DOHH2 (cell line): ENCODE data around the gene GLIPR1L1.

ENCODE experiments used
- H3F3A ChIP-seq: fragments of 200-600 bp; sonication (generic), shearing (Covaris generic); 2 replicates; pipeline ENCODE4 v1.6.0; 2016; ENCODE audit warnings: antibody characterized with exemption, mild to moderate bottlenecking; ENCODE audit not compliant: control insufficient read depth, insufficient read depth
- H3K27ac ChIP-seq: fragments of 200-600 bp; sonication (generic); 2 replicates; pipeline ENCODE4 v1.5.1; 2014; ENCODE audit warnings: low read depth, mild to moderate bottlenecking, low read length, moderate library complexity
- H3K27me3 ChIP-seq: fragments of 200-600 bp; sonication (generic); 2 replicates; pipeline ENCODE4 v1.6.1; 2014; ENCODE audit warnings: mild to moderate bottlenecking, low read length, mixed read lengths; ENCODE audit not compliant: control insufficient read depth
- H3K36me3 ChIP-seq: fragments of 200-600 bp; sonication (generic); 2 replicates; pipeline ENCODE4 v1.6.1; 2014; ENCODE audit warnings: mild to moderate bottlenecking, low read length, moderate library complexity, mixed read lengths; ENCODE audit not compliant: control insufficient read depth
- H3K4me1 ChIP-seq: fragments of 200-600 bp; sonication (generic); 2 replicates; pipeline ENCODE4 v1.6.1; 2014; ENCODE audit warnings: mild to moderate bottlenecking, low read length, mixed read lengths; ENCODE audit not compliant: control insufficient read depth
- H3K4me2 ChIP-seq: fragments of 200-600 bp; sonication (generic); 2 replicates; pipeline ENCODE4 v1.6.0; 2014; ENCODE audit warnings: mild to moderate bottlenecking, low read length, moderate library complexity
- H3K4me3 ChIP-seq: fragments of 200-600 bp; sonication (generic); 2 replicates; pipeline ENCODE4 v1.5.1; 2014; ENCODE audit warnings: mild to moderate bottlenecking, low read length, mixed read lengths
- H3K79me2 ChIP-seq: fragments of 200-600 bp; sonication (generic); 2 replicates; pipeline ENCODE4 v1.6.1; 2014; ENCODE audit warnings: mild to moderate bottlenecking, low read length, mixed read lengths; ENCODE audit not compliant: control insufficient read depth
- H3K9me2 ChIP-seq: fragments of 200-600 bp; sonication (generic); replicated peaks from 2 replicates; pipeline ENCODE4 v1.6.1; 2014; ENCODE audit warnings: mild to moderate bottlenecking, low read length, mixed read lengths; ENCODE audit not compliant: control insufficient read depth
- H3K9me3 ChIP-seq: fragments of 200-600 bp; sonication (generic); 2 replicates; pipeline ENCODE4 v1.6.1; 2014; ENCODE audit warnings: antibody characterized with exemption, low read length, mixed read lengths; ENCODE audit not compliant: control insufficient read depth, insufficient read depth
- H4K20me1 ChIP-seq: fragments of 200-600 bp; sonication (generic); 2 replicates; pipeline ENCODE4 v1.6.0; 2014; ENCODE audit warnings: low read depth, mild to moderate bottlenecking, antibody characterized with exemption, low read length, moderate library complexity; ENCODE audit not compliant: control insufficient read depth, insufficient read depth
- EZH2phosphoT487 ChIP-seq: fragments of 200-600 bp; sonication (generic); IDR thresholded peaks from 2 replicates; pipeline ENCODE4 v1.6.1; 2017; ENCODE audit warnings: borderline replicate concordance, mild to moderate bottlenecking, antibody characterized with exemption, low read length, moderate library complexity, mixed read lengths
- TF ChIP-seq, protein P1 (sequence below): fragments of 200-600 bp; sonication (generic); IDR thresholded peaks from one replicate; pipeline ENCODE4 v1.5.1; 2014; ENCODE audit warnings: antibody characterized with exemption, mild to moderate bottlenecking, low read depth, low read length; ENCODE audit not compliant: poor library complexity, severe bottlenecking

GLIPR1L1 gene, protein sequence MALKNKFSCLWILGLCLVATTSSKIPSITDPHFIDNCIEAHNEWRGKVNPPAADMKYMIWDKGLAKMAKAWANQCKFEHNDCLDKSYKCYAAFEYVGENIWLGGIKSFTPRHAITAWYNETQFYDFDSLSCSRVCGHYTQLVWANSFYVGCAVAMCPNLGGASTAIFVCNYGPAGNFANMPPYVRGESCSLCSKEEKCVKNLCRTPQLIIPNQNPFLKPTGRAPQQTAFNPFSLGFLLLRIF

GRCh38 chr12:75334384-75335030 lies at the start of gene GLIPR1L1:
TSS of gene GLIPR1L1 (plus strand) at chr12:75334670. CDS start at chr12:75334729, 59 bp downstream.
- TF ChIP-seq, protein P1, sequence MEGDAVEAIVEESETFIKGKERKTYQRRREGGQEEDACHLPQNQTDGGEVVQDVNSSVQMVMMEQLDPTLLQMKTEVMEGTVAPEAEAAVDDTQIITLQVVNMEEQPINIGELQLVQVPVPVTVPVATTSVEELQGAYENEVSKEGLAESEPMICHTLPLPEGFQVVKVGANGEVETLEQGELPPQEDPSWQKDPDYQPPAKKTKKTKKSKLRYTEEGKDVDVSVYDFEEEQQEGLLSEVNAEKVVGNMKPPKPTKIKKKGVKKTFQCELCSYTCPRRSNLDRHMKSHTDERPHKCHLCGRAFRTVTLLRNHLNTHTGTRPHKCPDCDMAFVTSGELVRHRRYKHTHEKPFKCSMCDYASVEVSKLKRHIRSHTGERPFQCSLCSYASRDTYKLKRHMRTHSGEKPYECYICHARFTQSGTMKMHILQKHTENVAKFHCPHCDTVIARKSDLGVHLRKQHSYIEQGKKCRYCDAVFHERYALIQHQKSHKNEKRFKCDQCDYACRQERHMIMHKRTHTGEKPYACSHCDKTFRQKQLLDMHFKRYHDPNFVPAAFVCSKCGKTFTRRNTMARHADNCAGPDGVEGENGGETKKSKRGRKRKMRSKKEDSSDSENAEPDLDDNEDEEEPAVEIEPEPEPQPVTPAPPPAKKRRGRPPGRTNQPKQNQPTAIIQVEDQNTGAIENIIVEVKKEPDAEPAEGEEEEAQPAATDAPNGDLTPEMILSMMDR, result peak; percentile 78
- no peak for TF ChIP-seq EZH2phosphoT487
- H3K4me1 ChIP-seq, result peaks cover 11% of the 10 kb centered on the region
- H3K36me3 ChIP-seq, result no peaks in the 10 kb centered on the region
- no peaks in the 10 kb centered on the region for H4K20me1 ChIP-seq
- H3K27me3 ChIP-seq, result peaks cover 14% of the 10 kb centered on the region
- H3F3A ChIP-seq, result no peaks in the 10 kb centered on the region
- peak within 1 kb of the TSS; percentile 61 for H3K4me2 ChIP-seq
- no peaks in the 10 kb centered on the region for H3K9me3 ChIP-seq
- peak within 1 kb of the TSS; percentile 50 for H3K4me3 ChIP-seq
- no peaks in the 10 kb centered on the region for H3K9me2 ChIP-seq
- no peak within 1 kb of the TSS for H3K27ac ChIP-seq
- H3K79me2 ChIP-seq, result no peaks in the 10 kb centered on the region

DNA sequence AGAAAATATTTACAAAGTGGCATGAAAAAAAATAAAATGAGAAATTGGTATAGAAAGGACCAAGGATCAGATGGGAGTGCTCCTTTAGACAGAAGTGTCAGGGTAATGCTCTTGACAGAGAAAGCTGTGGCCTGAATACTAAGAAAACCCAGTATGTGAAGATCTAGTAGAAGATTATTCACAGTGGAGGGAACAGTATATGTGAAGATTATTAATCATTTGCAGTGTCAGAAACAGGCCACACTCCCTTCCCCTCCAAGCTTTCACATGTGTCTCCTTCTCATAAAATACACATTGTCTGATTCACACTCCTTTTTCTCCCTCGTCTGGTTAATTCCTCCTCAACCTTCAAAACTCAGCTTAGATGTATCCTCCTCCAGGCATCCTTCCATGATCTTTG lies 45.6 kb upstream of the GLIPR1L1 start:
- Histone ChIP-seq H3K4me1 (no peaks in the 10 kb centered on the region), H3K4me3 (no peak overlapping the region), H3K4me2 (no peak overlapping the region), H3K27ac (no peak overlapping the region), H3F3A (no peaks in the 10 kb centered on the region), H3K9me3 (no peaks in the 10 kb centered on the region), H3K9me2 (no peaks in the 10 kb centered on the region), H4K20me1 (no peaks in the 10 kb centered on the region), H3K79me2 (no peaks in the 10 kb centered on the region), H3K27me3 (0 out of 2 replicates have a peak, but pooled peaks cover 8% of the 10 kb centered on the region), H3K36me3 (no peaks in the 10 kb centered on the region)
- TF ChIP-seq, protein P1, result no peak
- no peak for TF ChIP-seq EZH2phosphoT487

DNA sequence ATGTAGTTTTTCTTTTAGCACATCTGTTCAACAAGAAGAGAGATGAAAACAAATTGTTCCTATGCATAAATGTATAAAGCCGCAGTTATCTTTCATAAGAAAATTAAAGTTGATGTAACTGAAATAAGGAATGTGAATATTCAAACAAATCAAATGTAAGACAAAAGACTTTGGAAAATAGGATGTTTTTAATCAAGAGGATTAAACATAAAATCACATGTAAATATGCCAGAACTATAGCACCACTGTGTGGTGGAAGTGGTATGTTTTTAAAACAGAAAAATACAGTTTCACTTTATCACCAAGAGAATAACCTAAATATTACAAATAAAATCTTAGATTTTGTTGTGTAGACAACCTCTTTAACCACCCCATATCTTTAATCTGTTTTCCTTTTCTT lies 44.7 kb upstream of the GLIPR1L1 start:
- Histone ChIP-seq H3F3A (no peaks in the 10 kb centered on the region), H3K27me3 (0 out of 2 replicates have a peak, but pooled peaks cover 8% of the 10 kb centered on the region), H4K20me1 (no peaks in the 10 kb centered on the region), H3K9me3 (no peaks in the 10 kb centered on the region), H3K27ac (no peak overlapping the region), H3K9me2 (no peaks in the 10 kb centered on the region), H3K4me3 (no peak overlapping the region), H3K36me3 (no peaks in the 10 kb centered on the region), H3K4me2 (no peak overlapping the region), H3K4me1 (no peaks in the 10 kb centered on the region), H3K79me2 (no peaks in the 10 kb centered on the region)
- TF ChIP-seq EZH2phosphoT487, result no peak
- TF ChIP-seq, protein P1, result no peak
